Hematopoietic multipotent progenitor cell (in vitro differentiated cells): ENCODE results near the gene TMEM185A. TPM values are rescaled to one million over a fixed set of nuclear protein-coding genes. Genes with fewer than 3 reads are reported as not detected.
"Not testable (repeated sequence)": the region's sequence is repeated elsewhere in the genome, so short reads cannot be mapped to it uniquely, and the experiment has no call there.

Experiments
- DNase-seq, 3 donors: peaks; one replicate each; pipeline ENCODE4 v3.0.0-alpha.2; 2011 to 2015; ENCODE audit warnings: low read depth in 2 of 3, low spot score in 2 of 3
- total RNA-seq: library from RNA; depleted of rRNA; stranded (reverse); fragments of >200 nt; gene quantifications from one replicate; pipeline ENCODE4 v1.2.3, GENCODE V29; 2012

The TMEM185A gene
- total RNA-seq, 1 donor, result 26.9 TPM

- DNase-seq, result no peak
Measured at GRCh38 chrX:149563359-149563758, 68.2 kb downstream of the TMEM185A start.

DNA sequence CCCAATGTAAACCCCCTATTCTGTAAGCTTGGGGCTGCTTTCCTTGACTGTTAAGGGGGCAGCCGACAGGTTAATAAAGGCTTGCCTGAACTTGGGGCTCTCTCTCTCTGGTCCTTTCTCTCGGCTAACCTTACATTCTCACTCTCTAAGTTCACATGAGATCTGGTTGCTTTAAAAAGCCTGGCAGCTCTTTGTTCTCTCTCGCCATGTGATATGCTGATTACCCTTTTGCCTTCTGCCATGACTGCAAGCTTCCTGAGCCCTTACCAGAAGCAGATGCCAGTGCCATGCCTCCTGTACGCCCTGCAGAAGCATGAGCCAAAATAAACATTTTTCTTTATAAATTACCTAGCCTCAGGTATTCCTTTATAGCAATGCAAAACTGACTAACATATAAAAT lies 76.3 kb downstream of the TMEM185A start:
- not testable (repeated sequence) for DNase-seq

DNA sequence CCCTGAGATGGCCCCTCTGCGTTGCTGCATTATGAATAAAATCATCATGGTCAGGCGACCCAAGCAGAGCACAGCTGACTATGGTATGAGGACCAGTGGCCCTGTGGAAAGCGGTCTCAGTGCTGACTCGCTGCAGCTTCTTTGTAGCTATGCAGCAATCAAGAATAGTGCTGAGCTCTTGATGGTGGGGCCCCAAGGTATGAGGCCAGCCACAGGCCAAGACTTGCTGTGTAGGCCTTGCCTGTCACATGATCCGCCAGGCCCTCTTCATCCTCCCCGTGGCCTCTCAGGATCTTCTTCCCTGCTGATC lies 79.7 kb downstream of the TMEM185A start:
- not testable (repeated sequence) for DNase-seq

GRCh38 chrX:149551245-149551938 lies 80.2 kb downstream of the TMEM185A start:
- not testable (repeated sequence) for DNase-seq

DNA sequence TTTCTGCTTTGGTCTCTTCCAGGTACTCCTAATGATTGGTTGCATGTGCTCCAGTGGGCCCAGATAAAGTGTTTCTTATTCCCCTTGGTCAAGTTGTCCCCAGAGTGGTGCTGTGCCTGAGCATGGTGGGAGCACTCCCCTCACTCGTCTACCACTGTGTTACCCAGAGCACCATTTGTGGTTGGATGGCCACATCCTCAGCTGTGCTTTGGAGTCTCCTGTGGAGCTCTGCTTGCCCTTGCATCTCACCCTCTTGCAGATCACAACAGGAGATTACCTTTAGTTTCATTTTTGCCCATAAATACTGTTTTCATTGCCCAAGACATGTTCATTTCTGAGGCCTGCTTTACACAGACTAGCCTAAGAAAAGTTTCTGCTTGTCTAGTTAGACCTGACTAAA lies 81.1 kb downstream of the TMEM185A start:
- DNase-seq, result not testable (repeated sequence)

DNA sequence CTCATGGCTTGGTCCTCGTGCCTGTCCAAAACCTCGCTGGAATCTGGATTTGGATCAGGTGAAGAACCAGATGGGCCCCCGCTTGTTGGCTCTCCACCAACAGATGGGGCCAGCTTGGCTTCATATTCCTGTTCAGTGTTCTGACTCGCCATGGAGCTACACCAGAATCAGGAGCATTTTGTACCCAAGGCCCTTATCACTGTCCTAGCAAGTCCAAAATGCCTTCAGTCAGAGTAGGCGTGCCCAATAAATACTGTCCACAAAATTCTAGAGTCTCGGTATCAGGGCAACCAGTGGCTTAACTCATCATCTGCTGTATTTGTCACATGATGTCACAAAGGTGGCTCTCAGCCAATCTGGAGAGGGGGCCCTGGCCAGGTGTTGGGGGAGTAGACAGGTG lies 81.9 kb downstream of the TMEM185A start, which contains the start of gene HSFX3:
HSFX3 (minus strand) TSS at position 224 of the 400 bp plus-strand sequence; CDS start at position 152, 72 bp downstream.
- DNase-seq, result not testable (repeated sequence)

DNA sequence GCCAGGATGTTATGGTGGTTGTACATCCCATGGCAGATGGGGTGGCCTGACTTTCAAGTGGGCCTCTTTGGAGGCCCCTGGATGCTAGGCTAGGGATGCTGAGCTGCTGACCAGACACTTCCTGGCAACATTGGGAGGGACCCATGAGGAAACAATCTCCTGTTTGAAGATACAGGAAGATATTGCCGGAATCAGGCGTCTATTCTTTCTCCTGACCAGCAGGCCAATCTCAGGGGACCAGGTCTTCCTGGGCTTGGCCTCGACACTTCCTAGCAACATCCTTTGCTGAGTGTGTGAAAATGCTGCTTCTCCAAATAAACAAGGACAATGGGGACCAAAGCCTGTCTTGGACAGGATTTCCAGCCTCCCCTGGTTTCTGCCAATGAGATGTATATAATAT lies 83.8 kb downstream of the TMEM185A start:
- DNase-seq, result not testable (repeated sequence)

DNA sequence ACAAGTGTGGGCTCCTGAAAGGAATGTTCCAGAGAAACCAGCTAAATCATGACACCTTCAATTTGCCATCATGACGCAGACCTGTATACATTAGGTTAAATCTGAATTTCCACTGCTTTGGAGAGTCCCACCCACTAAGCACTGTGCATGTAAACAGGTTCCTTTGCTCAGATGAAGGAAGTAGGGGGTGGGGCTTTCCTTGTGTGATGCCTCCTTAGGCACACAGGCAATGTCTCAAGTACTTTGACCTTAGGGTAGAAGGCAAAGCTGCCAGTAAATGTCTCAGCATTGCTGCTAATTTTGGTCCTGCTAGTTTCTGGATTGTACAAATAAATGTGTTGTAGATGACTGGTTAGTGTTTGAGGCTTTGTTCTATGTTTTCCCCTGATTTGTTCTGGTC lies 84.6 kb downstream of the TMEM185A start:
- DNase-seq, result not testable (repeated sequence)

Other genes starting within 250 kb of the TMEM185A start
- 120 TPM for gene IDS, start 126.5 kb downstream of the TMEM185A start, total RNA-seq
- gene EOLA1, start 90.8 kb downstream of the TMEM185A start, total RNA-seq, result 23.2 TPM
- gene HSFX3, start 81.9 kb downstream of the TMEM185A start, total RNA-seq, result not detected
- gene MAGEA9B, start 44.3 kb downstream of the TMEM185A start, total RNA-seq, result not detected
- gene HSFX2, start 36.5 kb downstream of the TMEM185A start, total RNA-seq, result not detected
- gene MAGEA11, start 80.3 kb upstream of the TMEM185A start, total RNA-seq, result not detected
- gene HSFX1, start 142.3 kb upstream of the TMEM185A start, total RNA-seq, result 1.6 TPM
- gene MAGEA9, start 150.1 kb upstream of the TMEM185A start, total RNA-seq, result not detected
- gene MAGEA8, start 249.4 kb upstream of the TMEM185A start, total RNA-seq, result not detected